Measurements from ENCODE around the gene REXO5. TPM values are rescaled to one million over a fixed set of nuclear protein-coding genes. Genes with fewer than 3 reads are reported as not detected.

REXO5 gene
- total and polyA plus RNA-seq, 2 of the 13 experiments (the other 11 are each of a cell fraction or from before 2014, with no cell fraction given), result 5.9 to 13.1 TPM

GRCh38 chr16:20774703-20775362, 31.5 kb upstream of the REXO5 start (continued):
- TF ChIP-seq PRDM15 (CRISPR knock-in tag; IDR thresholded peaks at IDR 0.05) (no peak), BORCS8-MEF2B (CRISPR knock-in tag; IDR thresholded peaks at IDR 0.05) (no peak), ZSCAN29 (CRISPR knock-in tag; conservative IDR thresholded peaks at IDR 0.05) (no peak), ZBTB25 (CRISPR knock-in tag; IDR thresholded peaks at IDR 0.05) (no peak), POGZ (CRISPR knock-in tag; IDR thresholded peaks at IDR 0.05) (no peak), POLR2AphosphoS2 (IDR thresholded peaks at IDR 0.05; ENCODE audit: low read depth, low read length) (no peak)
- TF ChIP-seq, protein P1, sequence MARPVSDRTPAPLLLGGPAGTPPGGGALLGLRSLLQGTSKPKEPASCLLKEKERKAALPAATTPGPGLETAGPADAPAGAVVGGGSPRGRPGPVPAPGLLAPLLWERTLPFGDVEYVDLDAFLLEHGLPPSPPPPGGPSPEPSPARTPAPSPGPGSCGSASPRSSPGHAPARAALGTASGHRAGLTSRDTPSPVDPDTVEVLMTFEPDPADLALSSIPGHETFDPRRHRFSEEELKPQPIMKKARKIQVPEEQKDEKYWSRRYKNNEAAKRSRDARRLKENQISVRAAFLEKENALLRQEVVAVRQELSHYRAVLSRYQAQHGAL (CRISPR knock-in tag; IDR thresholded peaks at IDR 0.05; ENCODE audit: not compliant biosample characterization), result no peak

Measured in HepG2 (cell line).